NCI-H345 (cell line): ENCODE results near the gene ZFAND2A.
"Not testable (repeated sequence)": the region's sequence is repeated elsewhere in the genome, so short reads cannot be mapped to it uniquely, and the experiment has no call there.

Source experiments
- DNase-seq: peaks from one replicate; lab custom pipeline; 2025; lab: John Stamatoyannopoulos, UW

ZFAND2A gene, protein sequence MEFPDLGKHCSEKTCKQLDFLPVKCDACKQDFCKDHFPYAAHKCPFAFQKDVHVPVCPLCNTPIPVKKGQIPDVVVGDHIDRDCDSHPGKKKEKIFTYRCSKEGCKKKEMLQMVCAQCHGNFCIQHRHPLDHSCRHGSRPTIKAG

DNA sequence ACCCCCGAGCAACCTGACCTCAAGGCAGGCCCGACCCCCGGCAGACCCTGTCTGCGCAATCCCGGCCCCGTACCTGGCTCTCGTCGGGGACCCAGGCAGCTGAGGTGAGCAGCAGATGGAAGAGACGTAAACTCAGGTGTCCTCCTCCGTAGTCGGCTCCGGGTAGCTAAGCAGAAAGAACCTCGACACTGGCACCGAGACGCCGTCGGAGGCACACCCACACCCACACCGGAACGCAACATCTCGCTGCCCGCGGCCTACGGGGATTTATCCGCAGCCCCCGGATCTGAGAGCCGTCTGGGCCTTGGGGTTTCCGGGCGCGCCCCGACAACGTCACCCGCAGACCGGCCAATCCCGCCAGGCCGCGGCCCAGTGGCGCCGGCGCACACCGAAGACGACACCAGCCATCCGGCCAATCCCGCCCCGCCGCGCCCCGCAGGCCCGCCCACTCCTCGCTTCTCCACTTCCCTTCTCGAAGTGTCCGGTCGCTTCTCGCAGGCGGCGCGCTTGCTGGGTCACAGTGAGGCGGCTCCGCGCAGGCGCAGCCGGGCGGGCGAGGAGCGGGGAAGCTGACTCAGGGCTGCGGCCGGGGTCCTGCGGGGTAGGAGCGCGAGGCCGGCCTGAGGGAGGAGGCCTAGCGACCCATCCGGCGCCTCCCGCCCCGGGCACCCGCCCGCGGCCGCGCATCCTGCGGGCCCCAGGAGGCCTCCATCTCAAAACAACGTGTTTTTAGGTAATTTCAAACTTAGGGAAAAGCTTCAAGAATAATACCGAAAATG, at the start of gene ZFAND2A:
Gene ZFAND2A, minus strand, starts transcription at position 306 of the 779 bp plus-strand sequence. CDS start 1,984 bp downstream, outside the sequence.
- DNase-seq: peak; percentile 98

GRCh38 chr7:1209097-1209496, 49.1 kb upstream of the ZFAND2A start:
- no peak for DNase-seq

DNA sequence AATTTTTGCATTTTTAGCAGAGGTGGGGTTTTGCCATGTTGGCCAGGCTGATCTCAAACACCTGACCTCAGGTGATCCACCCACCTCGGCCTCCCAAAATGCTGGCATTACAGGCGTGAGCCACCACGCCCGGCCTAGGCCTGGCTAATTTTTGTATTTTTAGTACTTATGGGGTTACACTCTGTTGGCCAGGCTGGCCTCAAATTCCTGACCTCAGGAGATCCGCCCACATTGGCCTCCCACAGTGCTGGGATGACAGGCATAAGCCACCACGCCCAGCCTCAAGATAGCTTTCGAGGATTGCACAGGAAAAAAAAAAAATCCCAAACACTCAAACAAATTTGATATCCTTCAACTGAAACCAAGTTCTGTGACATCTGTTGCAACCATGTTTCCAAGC, 45.7 kb upstream of the ZFAND2A start:
- not testable (repeated sequence) for DNase-seq

GRCh38 chr7:1204460-1205140, 44.6 kb upstream of the ZFAND2A start:
- DNase-seq: no peak

- DNase-seq: not testable (repeated sequence)
These were observed 42.9 kb upstream of the ZFAND2A start for GRCh38 chr7:1202914-1203313.

GRCh38 chr7:1201916-1202315, 41.9 kb upstream of the ZFAND2A start:
- no peak for DNase-seq

- no peak for DNase-seq
These were observed 40.0 kb upstream of the ZFAND2A start for GRCh38 chr7:1200045-1200444.

DNA sequence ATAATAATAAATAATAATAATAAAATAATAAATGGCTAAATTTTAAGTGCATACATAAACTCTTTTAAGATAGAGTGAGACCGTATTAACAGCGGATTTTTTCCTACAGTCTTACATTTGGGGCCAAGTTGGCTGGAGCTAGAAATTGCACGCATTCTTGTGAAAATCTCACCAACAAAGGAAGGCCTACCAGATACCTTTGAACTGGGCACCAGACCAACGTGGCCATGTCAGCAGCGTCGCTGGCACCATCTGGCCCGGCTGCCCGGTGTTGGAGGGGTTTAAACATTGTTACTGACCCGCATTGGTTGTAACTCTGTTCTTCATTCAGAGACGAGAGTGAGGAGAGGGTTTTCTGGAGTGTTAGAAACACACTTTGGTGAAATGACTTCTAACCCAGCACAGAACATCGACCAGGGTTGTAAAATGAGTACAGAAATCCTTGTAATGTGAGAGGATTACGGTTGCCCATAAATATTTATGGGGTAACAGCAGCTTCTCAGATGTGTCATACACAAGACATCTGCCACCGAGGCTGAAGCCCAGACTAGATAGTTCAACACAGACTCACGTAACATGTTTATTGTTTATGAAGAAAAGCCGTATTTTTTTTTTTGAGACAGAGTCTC, 38.1 kb upstream of the ZFAND2A start:
- DNase-seq: no peak

DNA sequence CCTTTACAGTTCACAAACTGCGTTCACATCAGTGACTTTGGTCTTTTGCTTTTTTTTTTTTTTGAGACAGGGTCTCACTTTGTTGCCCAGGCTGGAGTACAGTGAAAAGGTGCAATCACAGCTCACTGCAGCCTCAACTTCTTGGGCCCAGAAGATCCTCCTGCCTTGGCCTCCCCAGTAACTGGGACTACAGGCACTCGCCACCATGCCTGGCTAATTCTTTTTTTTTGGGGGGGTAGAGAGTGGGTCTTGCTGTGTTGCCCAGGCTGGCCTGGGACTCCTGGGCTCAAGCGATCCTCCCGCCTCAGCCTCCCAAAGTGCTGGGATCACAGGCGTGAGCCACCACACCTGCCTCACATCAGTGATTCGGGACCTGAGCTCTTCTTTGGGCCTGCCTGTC, 37.0 kb upstream of the ZFAND2A start:
- no peak for DNase-seq

- not testable (repeated sequence) for DNase-seq
These were observed 36.4 kb upstream of the ZFAND2A start for GRCh38 chr7:1196441-1196840.

DNA sequence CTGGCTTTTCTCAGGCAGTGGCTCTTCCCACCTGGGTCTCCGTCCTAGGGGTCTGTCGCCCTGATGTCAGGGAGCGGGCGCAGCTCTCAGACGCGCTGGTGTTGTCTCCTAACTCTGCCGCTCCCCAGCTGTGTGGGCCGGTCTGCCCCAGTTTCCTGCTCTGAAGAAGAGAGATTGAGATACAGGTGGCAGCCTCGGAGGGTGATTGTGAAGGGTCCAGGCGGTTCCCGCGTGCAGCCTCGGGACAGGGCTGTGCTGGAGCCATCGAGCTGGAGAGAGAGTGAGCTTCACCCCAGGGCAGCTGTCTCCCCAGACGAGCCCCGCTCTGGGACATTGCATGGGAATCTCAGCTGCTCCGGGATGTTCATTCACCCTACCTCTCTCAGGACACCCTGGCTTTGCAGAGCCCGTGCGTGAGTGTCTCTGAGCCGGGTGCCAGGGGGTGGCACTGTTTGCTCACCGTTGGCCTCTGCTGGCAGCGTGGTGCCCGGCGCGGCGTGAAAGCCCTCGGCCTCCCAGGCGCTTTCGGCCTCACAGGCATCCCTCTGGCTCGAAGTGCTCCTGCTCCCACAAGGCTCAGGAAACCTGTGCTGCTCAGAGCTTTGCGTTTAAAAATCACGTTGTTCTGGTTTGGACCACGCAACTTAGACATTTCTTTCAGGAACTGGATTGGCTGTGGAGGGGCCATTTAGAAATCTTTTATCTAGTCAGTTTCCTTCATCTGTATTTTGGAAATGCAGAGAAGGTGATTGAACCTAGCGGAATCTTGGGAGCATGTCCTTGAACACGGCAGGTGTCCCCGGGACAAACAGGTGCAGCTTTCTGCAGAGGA, 33.8 kb upstream of the ZFAND2A start:
- peak; percentile 72 for DNase-seq

- no peak for DNase-seq
These were observed 32.2 kb upstream of the ZFAND2A start for GRCh38 chr7:1192171-1192676.

- DNase-seq: no peak
These were observed 30.2 kb upstream of the ZFAND2A start for GRCh38 chr7:1189986-1190772.

GRCh38 chr7:1188720-1189294, 28.8 kb upstream of the ZFAND2A start:
- no peak for DNase-seq

DNA sequence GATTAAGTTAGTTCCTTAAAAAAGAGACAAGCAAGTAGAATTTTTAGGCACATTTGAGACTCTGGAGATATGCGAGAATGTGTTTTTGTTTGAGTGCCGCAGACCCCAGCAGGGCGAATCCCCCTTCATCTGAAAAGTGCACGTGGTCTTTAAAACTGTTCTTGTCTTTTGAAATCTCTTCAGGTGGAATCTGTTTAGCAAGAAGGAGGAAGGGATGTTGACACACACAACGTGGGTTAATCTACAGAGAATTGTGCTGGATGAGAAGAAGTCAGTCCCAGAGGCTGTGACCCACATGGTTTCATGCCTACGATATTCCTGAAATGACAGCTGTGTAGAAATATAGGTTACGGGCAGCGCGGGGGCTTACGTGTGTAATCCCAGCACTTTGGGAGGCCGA, 27.1 kb upstream of the ZFAND2A start:
- no peak for DNase-seq

DNA sequence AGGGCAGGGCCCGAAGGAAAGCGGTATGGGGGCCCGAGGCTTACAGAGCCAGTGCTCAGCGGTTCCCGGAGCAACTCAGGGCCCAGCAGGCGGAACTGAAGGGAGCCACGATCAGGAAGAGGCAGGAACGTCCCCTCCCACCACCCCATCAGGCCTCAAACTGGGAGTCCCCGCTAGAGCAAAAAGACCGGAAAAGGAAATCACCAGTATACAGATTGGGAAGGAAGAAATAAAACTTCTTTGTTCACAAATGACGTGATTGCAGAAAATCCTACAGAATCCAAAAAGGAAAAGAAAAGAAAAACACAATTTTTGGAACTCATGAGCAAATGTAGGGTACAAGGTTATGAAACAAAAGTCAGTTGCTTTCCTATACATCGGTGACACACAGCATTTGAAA, 21.6 kb upstream of the ZFAND2A start:
- no peak for DNase-seq

DNA sequence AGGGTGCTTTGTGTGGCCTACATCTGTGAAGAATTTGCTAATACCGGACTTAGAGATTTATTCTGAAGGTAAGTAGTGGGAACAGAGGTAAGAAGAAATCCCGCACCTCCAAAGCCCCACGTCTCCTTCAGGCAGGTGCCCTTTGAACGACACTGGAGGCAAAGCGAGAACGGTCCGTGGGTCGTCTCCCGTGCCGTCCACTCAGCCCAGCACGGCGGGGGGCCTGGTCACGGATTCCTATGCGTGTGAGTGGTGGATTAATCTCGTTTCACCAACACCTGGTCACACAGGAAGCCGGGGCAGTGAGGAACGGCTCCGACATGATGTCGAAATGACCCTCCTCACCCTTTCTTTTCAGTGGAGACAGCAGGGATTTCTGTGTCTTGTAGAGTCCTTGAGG, 21.0 kb upstream of the ZFAND2A start:
- DNase-seq: no peak

GRCh38 chr7:1176891-1177373, 16.9 kb upstream of the ZFAND2A start:
- DNase-seq: peak; percentile 55

- peak; percentile 79 for DNase-seq
These were observed 16.2 kb upstream of the ZFAND2A start for GRCh38 chr7:1175967-1176851.
